NK-92 treated with Interleukin-12 subunit alpha and Interleukin-12 subunit beta, amount 100 ng/mL, for 24 hours (cell line): Measurements from ENCODE around the gene GNG7.

Experiments used
- DNase-seq: peaks from one replicate; lab custom pipeline; 2025; lab: John Stamatoyannopoulos, UW

The GNG7 gene

DNA sequence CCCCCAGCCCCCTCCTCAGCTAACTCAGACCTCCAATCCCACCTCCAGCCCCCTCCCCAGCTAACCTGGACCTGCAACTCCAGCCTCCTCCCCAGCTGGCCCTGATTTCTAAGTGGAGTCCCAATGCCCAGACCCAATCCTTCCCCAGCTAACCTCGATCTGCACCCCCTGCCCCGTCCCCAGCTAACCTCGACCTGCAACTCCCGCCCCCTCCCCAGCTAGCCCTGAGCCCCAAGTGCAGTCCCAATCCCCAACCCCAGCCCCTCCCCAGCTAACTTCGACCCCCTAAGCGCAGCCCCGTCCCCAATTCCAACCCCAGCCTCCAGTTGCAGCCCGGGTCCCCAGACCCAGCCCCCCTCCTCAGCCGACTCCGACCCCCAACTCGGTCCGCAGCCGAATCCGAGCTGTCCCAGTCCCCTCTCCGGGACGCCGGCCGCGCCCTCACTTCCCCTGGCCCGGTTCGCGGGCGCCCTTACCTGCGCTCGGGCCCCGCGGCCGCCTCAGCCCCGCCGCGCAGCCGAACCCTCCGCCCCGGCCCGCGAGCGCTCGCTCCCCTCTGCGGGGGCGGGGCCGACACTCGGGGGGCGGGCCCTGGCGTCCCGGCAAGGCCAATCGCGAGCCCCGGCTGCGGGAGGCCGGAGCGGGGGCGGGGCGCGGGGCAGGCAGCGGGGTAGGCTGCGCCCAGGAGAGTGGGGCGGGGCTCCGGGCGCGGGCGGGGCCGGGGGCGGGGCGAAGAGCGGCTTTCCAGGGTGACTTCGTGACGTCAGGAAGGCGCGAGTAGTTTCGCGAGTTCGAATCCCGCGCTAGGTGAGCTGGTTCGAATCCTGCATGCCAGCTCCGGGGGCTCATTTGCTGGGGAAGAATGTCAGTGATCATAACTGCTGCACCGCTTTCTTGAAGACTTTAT, at the start of gene GNG7:
TSS of gene GNG7 (minus strand) at position 525 of the 907 bp plus-strand sequence. CDS start 182,006 bp downstream, outside the sequence.
- DNase-seq, result no peak

DNA sequence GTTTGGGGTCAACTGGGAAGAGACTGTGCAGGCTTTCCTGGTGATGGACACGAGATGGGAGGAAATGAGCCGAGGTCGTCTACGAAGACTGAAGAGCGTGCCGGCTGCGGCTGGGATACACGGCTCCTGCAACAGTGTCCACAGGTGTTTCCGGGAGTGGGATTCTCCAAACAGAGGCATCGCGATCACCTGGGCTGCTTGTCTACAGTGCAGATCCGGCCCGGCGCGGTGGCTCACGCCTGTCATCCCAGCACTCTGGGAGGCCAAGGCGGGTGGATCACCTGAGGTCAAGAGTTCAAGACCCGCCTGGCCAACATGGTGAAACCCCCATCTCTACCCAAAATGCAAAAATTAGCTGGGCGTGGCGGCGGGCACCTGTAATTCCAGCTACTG, 48.9 kb upstream of the GNG7 start:
- no peak for DNase-seq

DNA sequence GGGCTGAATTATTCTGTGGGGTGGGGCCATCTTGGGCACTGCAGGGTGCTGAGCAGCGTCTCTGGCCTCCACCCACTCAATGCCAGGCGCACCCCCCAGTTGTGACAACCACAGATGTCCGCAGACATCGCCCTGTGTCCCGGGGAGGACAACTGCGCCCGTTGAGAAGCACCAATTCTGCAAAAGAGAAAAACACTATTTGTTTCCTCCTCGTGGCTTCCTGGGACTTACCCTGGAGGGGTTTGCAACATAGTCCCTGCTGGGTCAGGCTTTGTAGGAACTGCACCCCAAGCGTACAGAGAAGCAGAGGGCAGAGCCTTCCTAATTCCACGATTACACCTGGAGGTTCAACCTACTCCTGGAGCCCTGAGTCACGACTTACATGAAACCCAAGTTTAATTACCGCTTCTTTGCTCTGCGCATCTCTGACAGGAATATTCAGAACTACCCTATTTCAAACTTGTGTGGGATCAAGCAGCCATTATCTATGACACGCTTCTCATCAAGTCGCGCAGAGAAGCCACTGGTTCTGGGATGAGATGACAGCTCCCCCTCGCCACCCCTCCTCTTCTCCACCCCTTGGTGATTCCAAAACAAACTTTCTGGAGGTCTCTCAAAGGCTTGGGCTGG, 48.4 kb upstream of the GNG7 start:
- DNase-seq, result no peak

DNA sequence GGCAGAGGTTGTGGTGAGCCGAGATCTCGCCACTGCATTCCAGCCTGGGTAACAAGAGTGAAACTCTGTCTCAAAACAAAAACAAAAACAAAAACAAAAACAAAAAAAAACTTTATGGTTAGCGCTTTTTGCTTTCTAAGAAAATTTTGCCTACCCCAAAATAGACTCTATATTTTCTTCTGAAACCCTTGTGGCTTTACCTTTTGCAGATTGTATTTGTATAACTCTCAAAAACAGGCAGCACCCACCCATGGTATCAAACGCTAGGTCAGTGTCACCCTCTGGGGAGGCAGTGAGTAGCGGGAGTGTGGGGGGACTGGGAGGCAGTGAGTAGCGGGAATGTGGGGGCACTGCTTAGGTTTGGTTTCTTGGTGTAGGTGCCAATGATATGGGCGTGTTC, 44.9 kb upstream of the GNG7 start:
- DNase-seq, result no peak

DNA sequence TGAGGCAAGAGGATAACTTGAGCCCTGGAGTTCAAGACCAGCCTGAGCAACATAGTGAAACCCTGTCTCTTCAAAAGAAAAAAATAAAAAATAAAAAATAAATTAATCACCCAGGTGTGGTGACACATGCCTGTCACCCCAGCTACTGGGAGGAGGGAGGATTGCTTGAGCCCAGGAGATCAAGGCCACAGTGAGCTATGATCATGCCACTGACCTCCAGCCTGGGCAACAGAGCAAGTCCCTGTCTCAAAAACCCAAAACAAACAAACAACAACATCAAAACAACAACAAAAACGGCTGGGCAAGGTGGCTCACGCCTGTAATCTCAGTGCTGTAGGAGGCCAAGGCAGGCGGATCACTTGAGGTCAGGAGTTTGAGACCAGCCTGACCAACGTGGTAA, 41.6 kb upstream of the GNG7 start:
- no peak for DNase-seq

DNA sequence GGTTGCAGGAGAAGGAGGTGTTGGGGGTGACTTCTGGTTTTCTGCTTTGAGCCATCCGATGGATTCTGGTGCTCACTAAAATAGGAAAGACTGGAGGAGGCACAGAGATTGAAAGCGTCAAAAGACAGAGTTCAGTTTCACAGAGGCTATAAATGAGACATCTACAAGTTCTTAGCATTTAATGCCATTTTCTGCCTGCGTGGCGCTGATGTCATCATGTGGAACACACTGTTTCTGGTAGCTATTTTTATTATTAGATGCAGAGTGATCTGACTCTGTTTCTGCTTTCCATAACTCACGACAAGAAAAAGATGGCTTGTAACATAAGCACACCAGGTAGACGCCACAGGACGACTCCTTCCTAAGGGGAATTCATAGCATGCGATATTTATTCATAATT, 40.6 kb upstream of the GNG7 start:
- no peak for DNase-seq

DNA sequence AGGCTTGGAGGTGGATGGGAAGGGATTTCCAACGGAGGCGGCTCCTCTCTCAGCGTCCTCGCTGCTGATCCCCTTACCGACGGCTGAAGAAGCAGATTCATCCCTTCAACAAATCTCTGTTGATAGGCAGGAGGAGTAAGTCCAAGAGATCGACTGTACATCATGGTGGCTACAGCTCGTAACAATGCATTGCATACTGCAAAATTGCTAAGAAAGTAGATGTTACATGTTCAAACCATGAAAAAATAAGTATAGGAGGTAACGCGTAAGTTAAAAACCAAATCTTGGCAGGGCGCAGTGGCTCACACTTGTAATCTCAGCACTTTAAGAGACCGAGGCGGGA, 37.8 kb upstream of the GNG7 start:
- no peak for DNase-seq

DNA sequence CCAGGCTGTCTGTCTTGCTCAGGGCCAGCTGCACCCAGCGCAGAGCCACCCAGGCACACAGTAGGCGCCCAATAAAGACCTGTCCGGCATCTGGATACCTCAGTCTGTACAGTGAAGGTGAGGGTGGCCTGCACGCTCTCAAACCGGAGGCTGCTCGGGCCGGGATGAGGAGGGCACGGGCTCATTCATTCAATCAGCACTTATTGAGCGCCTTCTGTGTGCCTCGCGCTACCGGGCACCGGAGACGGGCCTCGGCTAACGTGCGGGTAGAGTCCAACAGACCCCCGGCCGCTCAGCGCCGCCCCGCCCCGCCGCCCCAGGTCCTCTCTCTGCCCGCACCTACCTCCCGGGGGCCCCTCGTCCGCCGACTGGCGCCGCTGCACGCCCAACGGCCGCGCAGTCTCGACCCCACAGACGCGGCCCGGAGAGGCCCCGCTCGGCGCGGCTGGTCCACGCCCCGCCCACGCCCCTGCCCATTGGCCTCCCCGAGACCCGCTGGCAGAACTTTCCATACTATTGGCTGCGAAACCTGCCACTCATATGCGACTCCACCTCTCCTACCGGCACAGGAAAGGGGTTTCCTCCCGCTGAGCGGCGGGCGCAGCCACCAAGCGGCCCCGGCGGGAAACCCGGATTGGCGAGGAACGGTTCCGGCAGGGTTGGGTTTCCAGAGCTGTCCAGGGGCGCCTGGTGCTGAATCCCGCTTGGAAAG, 37.3 kb upstream of the GNG7 start, which contains the start of gene SLC39A3:
TSS of gene SLC39A3 (minus strand) at position 416 of the 712 bp plus-strand sequence. CDS start 2,760 bp downstream, outside the sequence.
- peak; percentile 95 for DNase-seq

DNA sequence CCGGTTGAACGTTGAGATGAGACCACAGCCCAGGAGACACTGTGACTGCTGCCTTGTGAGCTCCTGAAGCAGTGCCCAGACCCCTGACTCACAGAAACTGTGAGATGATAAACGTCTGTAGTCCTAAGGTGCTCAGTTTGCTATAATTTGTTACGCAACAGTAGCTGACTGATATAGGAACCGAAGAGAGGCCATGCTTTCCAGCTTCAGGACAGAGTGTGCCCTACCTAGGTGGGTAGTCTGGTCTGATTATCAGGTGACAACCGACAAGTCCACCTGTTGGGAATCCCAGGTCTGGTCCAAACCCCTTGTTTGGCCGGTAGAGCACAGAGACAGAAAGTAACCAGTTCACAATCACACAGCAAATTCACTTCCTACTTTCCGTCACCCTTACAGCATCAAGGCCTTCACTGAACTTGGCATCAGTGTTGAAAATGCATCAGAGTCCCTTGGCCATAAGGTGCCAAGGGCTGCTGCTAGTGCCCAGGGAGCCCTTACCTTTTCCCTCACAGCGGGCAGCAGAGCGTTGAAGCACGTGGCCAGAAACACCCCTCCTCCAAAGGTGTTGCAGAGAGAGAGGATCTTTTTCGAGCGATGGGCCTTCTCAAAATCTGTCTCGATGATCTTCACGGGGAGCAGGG, 34.2 kb upstream of the GNG7 start:
- DNase-seq, result no peak

DNA sequence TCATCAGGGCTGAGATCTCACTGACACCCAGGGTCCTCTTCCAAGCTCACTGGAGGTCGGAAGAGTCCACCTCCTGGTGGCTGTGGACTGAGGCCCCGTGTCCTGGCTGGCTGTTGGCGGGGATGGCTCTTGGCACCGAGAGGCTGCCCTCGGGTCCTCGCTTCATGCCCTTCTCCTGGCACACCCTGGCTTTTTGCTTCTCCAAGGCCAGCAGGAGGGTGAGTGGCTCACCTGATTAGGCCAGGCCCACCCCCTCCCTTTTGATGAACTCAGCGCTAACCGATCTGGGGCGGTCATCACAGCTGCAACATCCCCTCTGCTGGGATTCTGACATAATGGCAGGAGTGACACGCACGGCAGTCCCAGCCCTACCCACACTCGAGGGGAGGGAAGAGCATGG, 32.9 kb upstream of the GNG7 start:
- no peak for DNase-seq

DNA sequence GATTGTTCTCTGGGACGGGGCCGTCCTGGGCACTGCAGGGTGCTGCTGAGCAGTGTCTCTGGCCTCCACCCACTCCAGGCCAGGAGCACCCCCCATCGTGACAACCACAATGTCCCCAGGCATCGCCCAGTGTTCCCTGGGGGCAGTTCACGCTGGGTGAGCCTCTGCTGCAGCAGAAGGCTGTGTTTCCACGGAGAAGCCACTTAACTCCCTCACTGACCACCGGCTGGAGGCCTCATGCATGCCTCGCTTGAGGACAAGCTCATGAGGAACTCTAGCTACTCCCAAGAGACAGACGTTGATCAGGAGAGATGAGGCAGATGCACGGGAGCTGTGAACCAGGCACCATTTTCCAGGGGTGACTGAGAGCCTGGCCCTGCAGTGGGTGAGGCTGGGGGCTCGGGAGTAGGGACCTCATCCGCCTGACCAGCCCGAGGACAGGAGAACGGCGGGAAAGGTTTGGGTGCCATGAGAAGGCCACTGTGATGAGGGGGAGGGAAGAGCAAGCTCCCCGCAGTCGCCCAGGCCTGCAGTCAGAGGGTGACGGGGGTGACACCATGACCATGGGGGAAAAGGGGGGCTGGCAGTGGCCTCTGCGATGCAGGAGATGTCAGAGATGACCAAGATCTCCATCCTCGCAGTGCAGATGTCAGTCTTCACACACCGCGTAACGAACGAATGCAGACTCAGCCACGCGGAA, 32.2 kb upstream of the GNG7 start:
- DNase-seq, result no peak

DNA sequence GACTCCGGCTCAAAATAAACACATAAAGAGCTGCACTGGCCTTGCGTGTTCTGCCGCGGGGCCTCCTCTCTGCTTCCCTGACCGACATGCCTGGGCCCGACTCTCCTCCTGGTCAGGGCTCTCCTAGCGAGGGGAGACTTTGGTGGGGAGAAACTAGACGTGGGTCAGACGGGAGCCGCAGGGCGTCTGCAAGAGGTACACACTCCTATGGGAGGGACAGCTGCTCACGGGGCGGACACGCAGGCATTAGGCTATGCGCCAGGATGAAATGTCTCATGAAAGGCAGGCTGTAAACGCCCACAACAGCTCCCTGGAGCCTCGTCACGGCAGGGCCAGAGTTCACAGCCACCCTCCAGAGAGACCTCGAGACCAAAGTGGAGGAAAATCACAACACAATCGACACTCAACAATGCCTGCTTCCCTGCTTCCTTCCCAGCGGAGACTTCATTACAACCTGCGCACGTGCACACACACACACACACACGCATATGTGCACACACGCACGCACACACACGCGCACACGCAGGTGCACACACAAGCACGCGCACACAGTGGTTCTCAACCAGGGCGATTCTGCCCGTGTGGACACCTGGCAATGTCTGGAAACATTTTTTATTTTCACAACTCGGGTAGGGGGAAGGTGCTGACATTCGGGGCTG, 31.6 kb upstream of the GNG7 start:
- no peak for DNase-seq

DNA sequence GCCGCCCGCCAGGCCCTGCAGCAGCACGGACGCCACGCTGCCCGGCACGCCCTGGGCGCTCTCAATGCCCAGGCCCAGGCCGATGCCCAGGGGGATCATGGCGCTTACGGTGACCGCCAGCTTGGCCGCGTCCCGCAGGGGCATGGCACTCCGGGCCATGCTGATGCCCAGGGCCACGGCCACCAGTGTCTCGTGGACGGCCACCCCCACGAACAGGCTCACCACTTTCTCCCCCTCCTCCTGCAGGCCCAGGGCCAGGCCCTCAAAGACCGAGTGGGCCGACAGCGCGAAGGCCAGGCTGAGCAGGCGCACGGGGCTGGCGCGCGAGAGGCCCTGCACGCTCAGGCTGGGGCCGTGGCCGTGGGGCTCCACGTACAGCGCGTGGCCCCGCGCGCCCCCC, 30.4 kb upstream of the GNG7 start:
- no peak for DNase-seq

DNA sequence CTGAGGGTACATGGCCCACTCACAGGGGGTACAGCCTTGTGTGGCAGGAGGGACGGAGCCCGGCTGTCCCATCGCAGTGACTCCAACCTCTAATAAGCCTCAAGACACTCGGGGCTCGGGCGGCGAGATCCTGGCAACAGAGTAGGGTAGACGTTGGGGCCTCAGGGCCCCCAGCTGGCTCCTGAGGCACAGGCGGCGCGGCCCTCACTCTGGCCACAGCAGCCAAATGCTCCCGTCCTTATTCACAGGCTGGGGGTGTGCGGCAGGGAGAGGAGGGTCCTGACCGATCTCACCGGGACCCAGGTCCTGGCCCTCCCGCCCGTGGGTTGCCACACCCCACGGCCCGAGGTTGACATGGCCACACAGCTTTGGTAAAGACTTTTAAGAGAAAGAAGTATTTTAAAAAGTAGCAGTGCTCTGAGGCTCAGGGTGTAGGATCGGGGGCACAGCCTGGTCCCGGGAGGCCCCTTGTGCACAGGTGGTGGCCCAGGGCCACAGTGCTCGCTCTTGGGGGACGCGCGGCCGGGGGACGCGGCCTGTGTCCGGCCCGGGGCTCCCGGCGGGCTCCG, 29.7 kb upstream of the GNG7 start:
- no peak for DNase-seq

DNA sequence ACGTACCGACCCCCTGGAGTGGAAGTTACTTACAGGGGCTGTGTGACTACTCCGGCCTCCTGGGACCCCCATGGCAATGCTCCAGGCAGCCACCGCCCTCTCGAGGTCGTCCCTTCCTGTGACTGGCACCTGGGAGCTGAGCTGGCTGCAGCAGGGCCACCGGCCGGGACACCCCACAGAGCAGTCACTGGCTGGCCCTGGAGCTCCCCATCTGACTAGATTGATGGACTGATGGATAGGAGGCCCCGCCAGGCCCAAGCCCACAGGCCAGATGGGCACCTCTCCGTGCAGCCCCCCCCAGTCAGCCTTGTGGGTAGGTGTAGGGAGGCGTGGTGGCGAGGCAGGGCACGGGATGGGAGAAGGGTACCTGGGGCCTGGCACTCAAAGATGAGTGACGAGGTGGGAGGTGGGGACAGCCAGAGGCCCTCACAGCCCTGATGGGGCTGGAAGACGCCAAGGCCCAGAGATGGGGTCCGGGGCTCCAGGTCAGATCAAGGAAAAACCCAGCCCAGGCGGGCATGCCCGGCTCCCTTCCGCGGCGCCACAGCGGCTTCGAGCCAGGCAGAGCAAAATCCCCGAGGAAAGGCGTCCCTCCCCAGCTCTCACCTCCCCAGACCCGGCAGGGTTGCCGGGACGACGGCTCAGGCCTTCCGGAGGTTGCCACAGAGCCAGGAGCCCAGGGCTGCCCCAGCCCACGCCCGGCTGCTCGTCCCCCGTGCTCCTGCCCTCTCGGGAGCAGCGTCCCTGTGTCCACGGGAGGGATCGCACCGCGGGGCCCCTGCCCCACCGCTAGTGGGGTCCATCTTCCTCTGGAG, 28.9 kb upstream of the GNG7 start:
- DNase-seq, result no peak

DNA sequence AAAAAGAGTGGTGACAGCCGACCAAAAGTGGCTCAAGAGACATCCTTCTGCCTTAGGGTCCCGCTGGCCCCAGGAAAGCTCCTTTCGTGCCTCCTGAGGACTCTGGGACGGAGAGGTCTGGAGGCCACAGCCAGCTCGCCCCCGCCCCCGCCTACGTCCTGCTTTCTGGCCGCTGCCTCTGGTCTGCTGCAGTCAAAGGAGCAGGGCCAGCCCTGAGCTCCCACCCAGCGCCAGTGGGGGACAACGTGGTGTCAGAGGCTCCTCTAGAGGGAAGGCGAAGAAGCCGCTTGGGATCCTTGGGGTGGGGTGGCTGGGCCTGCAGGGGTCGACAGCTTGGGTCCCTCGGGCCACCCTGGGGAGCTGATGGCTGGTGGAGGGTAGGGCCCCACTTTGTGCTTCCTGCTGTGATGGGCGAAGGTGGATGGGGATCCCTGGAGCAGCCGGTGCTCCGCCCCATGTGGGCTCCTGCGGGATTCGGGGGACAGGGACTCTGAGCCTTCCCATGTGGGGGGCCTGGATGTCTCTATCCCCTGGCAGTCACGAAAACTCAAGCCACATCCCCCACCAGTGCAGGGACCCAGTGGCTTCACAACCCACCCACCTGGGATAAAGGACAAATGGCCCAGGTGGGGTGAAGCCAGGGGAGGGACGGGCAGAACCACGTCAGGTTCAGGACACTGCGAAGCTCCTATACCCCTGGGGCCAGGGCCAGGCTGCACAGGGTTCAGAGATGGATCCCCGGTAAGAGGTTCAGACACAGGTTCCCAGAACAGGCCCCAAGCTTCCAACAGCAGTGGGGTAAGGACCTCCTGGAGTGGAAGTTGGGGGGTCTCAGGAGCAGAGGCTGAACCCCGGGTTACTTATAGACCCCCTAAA, 27.7 kb upstream of the GNG7 start:
- DNase-seq, result no peak

DNA sequence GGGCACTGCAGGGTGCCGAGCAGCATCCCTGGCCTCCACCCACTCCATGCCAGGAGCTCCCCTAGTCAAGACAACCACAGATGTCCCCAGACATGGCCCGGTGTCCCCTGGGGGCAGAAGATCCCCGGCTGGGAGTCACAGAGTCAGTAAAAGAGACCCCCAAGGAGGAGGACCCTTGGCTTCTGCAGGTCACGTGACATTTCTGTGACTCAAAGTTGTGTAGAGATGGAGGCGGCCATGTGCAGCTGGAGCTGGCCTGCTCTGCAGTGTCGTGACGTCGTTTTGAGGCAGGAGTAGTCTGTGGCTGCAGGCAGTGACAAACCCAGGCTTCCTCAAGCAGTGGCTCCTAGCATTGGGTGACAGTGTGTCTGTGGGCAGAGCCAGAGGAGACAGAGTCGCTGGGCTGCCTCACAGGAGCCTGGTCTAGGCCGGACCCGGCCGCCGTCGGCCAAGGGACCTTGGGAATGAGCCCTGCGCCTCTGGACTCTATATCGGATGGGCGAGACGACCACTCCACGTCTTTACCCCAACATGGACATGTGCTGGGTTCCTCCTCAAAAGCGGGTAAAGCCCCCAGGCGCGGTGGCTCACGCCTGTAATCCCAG, 26.4 kb upstream of the GNG7 start:
- DNase-seq, result no peak

DNA sequence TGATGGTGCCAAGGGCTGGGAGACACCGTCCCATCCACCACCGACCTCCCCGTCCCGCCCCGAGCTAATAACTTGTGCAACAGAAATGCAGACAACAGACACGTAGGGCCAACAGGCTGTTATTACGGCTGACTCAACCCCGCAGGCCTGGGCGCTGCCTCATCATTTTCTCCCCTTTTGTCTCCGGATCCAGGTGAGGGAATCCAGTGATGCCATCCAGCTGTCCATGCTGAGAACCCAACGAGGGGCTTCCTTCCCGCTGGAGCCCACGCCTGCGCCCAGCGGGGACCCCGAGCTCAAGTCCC, 25.1 kb upstream of the GNG7 start:
- DNase-seq, result no peak
